Ammon's horn (tissue), 1 donor: ENCODE measurements around the gene JMY.
"Not testable (repeated sequence)": the region's sequence is repeated elsewhere in the genome, so short reads cannot be mapped to it uniquely, and the experiment has no call there.

ENCODE experiments used
- DNase-seq: peaks from one replicate; pipeline ENCODE4 v3.0.0-alpha.2; 2016; ENCODE audit warnings: low spot score

Gene JMY

GRCh38 chr5:79237740-79238560, 2.0 kb downstream of the JMY start:
- DNase-seq, result no peak

- DNase-seq, result no peak
These were observed 4.6 kb downstream of the JMY start for GRCh38 chr5:79240561-79240960.

GRCh38 chr5:79241535-79241979, 5.6 kb downstream of the JMY start:
- DNase-seq, result no peak

GRCh38 chr5:79242242-79243039, 6.5 kb downstream of the JMY start:
- DNase-seq, result no peak

GRCh38 chr5:79243224-79243623, 7.3 kb downstream of the JMY start:
- DNase-seq, result no peak

GRCh38 chr5:79254067-79254466, 18.1 kb downstream of the JMY start:
- DNase-seq, result not testable (repeated sequence)

GRCh38 chr5:79255786-79256557, 20.0 kb downstream of the JMY start:
- DNase-seq, result no peak

- DNase-seq, result no peak
These were observed 20.6 kb downstream of the JMY start for GRCh38 chr5:79256563-79256962.

GRCh38 chr5:79257314-79257713, 21.4 kb downstream of the JMY start:
- DNase-seq, result no peak

GRCh38 chr5:79258801-79259200, 22.9 kb downstream of the JMY start:
- DNase-seq, result no peak

GRCh38 chr5:79259383-79259782, 23.5 kb downstream of the JMY start:
- no peak for DNase-seq

- DNase-seq, result no peak
These were observed 23.9 kb downstream of the JMY start for GRCh38 chr5:79259810-79260209.

GRCh38 chr5:79261897-79262296, 26.0 kb downstream of the JMY start:
- no peak for DNase-seq

GRCh38 chr5:79263290-79263689, 27.4 kb downstream of the JMY start:
- no peak for DNase-seq

GRCh38 chr5:79267180-79267579, 31.2 kb downstream of the JMY start:
- DNase-seq, result no peak

- DNase-seq, result no peak
These were observed 33.8 kb downstream of the JMY start for GRCh38 chr5:79269733-79270166.

GRCh38 chr5:79273341-79273740, 37.4 kb downstream of the JMY start:
- no peak for DNase-seq

GRCh38 chr5:79284846-79285245, 48.9 kb downstream of the JMY start:
- DNase-seq, result no peak

GRCh38 chr5:79285285-79285684, 49.4 kb downstream of the JMY start:
- no peak for DNase-seq

- no peak for DNase-seq
These were observed 49.9 kb downstream of the JMY start for GRCh38 chr5:79285833-79286232.

GRCh38 chr5:79287380-79287779, 51.4 kb downstream of the JMY start:
- no peak for DNase-seq

GRCh38 chr5:79287907-79288306, 52.0 kb downstream of the JMY start:
- DNase-seq, result no peak
